Stimulated activated naive CD8-positive, alpha-beta T cell treated with anti-CD3 and anti-CD28 coated beads, Interleukin-15, Interleukin-2, amounts not matched to agents 100 ng/mL and 50 ng/mL, for 24 hours (primary cell): ENCODE results near the gene ACADS.

Experiments
- H3K27ac Mint-ChIP-seq: one replicate; pipeline ENCODE4 v1.8.0; 2021; ENCODE audit warnings: mild to moderate bottlenecking, mixed read lengths
- H3K27me3 Mint-ChIP-seq: one replicate; pipeline ENCODE4 v1.8.0; 2021; ENCODE audit warnings: mixed read lengths
- H3K36me3 Mint-ChIP-seq: one replicate; pipeline ENCODE4 v1.8.0; 2021; ENCODE audit warnings: low read depth, mixed read lengths
- H3K4me1 Mint-ChIP-seq: one replicate; pipeline ENCODE4 v1.8.0; 2021; ENCODE audit warnings: low read depth, mixed read lengths
- H3K4me3 Mint-ChIP-seq: one replicate; pipeline ENCODE4 v1.8.0; 2021; ENCODE audit warnings: mild to moderate bottlenecking, mixed read lengths
- H3K9me3 Mint-ChIP-seq: one replicate; pipeline ENCODE4 v1.8.0; 2021; ENCODE audit warnings: mixed read lengths

Gene ACADS

GRCh38 chr12:120692524-120693033, 33.0 kb upstream of the ACADS start:
- H3K36me3 Mint-ChIP-seq, result peaks cover 56% of the 10 kb centered on the region
- H3K27ac Mint-ChIP-seq, result peak overlapping the region; percentile 8
- no peaks in the 10 kb centered on the region for H3K27me3 Mint-ChIP-seq
- H3K9me3 Mint-ChIP-seq, result no peaks in the 10 kb centered on the region
- H3K4me1 Mint-ChIP-seq, result peaks cover 46% of the 10 kb centered on the region
- no peak overlapping the region for H3K4me3 Mint-ChIP-seq

- H3K27ac Mint-ChIP-seq, result no peak overlapping the region
- H3K36me3 Mint-ChIP-seq, result peaks cover 55% of the 10 kb centered on the region
- peaks cover 34% of the 10 kb centered on the region for H3K4me1 Mint-ChIP-seq
These were observed 31.8 kb upstream of the ACADS start for GRCh38 chr12:120693848-120694247.

GRCh38 chr12:120696626-120697025, 29.0 kb upstream of the ACADS start:
- Mint-ChIP-seq H3K4me1 (peaks cover 8% of the 10 kb centered on the region), H3K36me3 (peaks cover 70% of the 10 kb centered on the region)

More at GRCh38 chr12:120693848-120694247, 31.8 kb upstream of the ACADS start:
- Mint-ChIP-seq H3K4me3 (no peak overlapping the region), H3K27me3 (no peaks in the 10 kb centered on the region), H3K9me3 (no peaks in the 10 kb centered on the region)

GRCh38 chr12:120697344-120697743, 28.3 kb upstream of the ACADS start:
- Mint-ChIP-seq H3K4me1 (peaks cover 3% of the 10 kb centered on the region), H3K4me3 (no peak overlapping the region), H3K36me3 (peaks cover 77% of the 10 kb centered on the region), H3K9me3 (no peaks in the 10 kb centered on the region), H3K27ac (no peak overlapping the region), H3K27me3 (no peaks in the 10 kb centered on the region)

More at GRCh38 chr12:120696626-120697025, 29.0 kb upstream of the ACADS start:
- Mint-ChIP-seq H3K9me3 (no peaks in the 10 kb centered on the region), H3K27me3 (no peaks in the 10 kb centered on the region), H3K27ac (no peak overlapping the region), H3K4me3 (no peak overlapping the region)

- Mint-ChIP-seq H3K9me3 (no peaks in the 10 kb centered on the region), H3K27ac (no peak overlapping the region), H3K36me3 (peaks cover 78% of the 10 kb centered on the region), H3K27me3 (no peaks in the 10 kb centered on the region), H3K4me1 (no peaks in the 10 kb centered on the region), H3K4me3 (no peak overlapping the region)
These were observed 27.0 kb upstream of the ACADS start for GRCh38 chr12:120698665-120699064.

GRCh38 chr12:120699553-120699952, 26.1 kb upstream of the ACADS start:
- Mint-ChIP-seq H3K36me3 (peaks cover 69% of the 10 kb centered on the region), H3K27ac (no peak overlapping the region), H3K4me1 (no peaks in the 10 kb centered on the region), H3K4me3 (no peak overlapping the region), H3K9me3 (no peaks in the 10 kb centered on the region), H3K27me3 (no peaks in the 10 kb centered on the region)

- Mint-ChIP-seq H3K9me3 (no peaks in the 10 kb centered on the region), H3K36me3 (peaks cover 61% of the 10 kb centered on the region), H3K4me1 (no peaks in the 10 kb centered on the region), H3K27ac (no peak overlapping the region), H3K27me3 (no peaks in the 10 kb centered on the region), H3K4me3 (no peak overlapping the region)
These were observed 24.7 kb upstream of the ACADS start for GRCh38 chr12:120700886-120701285.

GRCh38 chr12:120702637-120703036, 23.0 kb upstream of the ACADS start:
- Mint-ChIP-seq H3K27me3 (no peaks in the 10 kb centered on the region), H3K9me3 (no peaks in the 10 kb centered on the region), H3K27ac (no peak overlapping the region), H3K36me3 (peaks cover 44% of the 10 kb centered on the region), H3K4me3 (no peak overlapping the region), H3K4me1 (no peaks in the 10 kb centered on the region)

- Mint-ChIP-seq H3K4me1 (no peaks in the 10 kb centered on the region), H3K27ac (no peak overlapping the region), H3K9me3 (no peaks in the 10 kb centered on the region), H3K4me3 (no peak overlapping the region), H3K36me3 (peaks cover 43% of the 10 kb centered on the region), H3K27me3 (no peaks in the 10 kb centered on the region)
These were observed 22.2 kb upstream of the ACADS start for GRCh38 chr12:120703311-120703942.

GRCh38 chr12:120705618-120706017, 20.0 kb upstream of the ACADS start:
- H3K27me3 Mint-ChIP-seq, result no peaks in the 10 kb centered on the region
- no peak overlapping the region for H3K4me3 Mint-ChIP-seq
- H3K4me1 Mint-ChIP-seq, result peaks cover 5% of the 10 kb centered on the region
- H3K36me3 Mint-ChIP-seq, result peaks cover 24% of the 10 kb centered on the region
- H3K9me3 Mint-ChIP-seq, result no peaks in the 10 kb centered on the region
- H3K27ac Mint-ChIP-seq, result no peak overlapping the region

GRCh38 chr12:120706029-120706428, 19.6 kb upstream of the ACADS start:
- Mint-ChIP-seq H3K27ac (no peak overlapping the region), H3K27me3 (no peaks in the 10 kb centered on the region), H3K4me1 (peaks cover 5% of the 10 kb centered on the region), H3K9me3 (no peaks in the 10 kb centered on the region), H3K36me3 (peaks cover 20% of the 10 kb centered on the region), H3K4me3 (no peak overlapping the region)

GRCh38 chr12:120708651-120709050, 17.0 kb upstream of the ACADS start:
- peaks cover 8% of the 10 kb centered on the region for H3K36me3 Mint-ChIP-seq
- H3K27me3 Mint-ChIP-seq, result no peaks in the 10 kb centered on the region
- no peak overlapping the region for H3K27ac Mint-ChIP-seq
- no peaks in the 10 kb centered on the region for H3K9me3 Mint-ChIP-seq
- peaks cover 26% of the 10 kb centered on the region for H3K4me1 Mint-ChIP-seq
- no peak overlapping the region for H3K4me3 Mint-ChIP-seq

- H3K27me3 Mint-ChIP-seq, result no peaks in the 10 kb centered on the region
- peak within 1 kb of the TSS; percentile 82 for H3K27ac Mint-ChIP-seq
- peaks cover 19% of the 10 kb centered on the region for H3K36me3 Mint-ChIP-seq
- no peaks in the 10 kb centered on the region for H3K9me3 Mint-ChIP-seq
- peak within 1 kb of the TSS; percentile 91 for H3K4me3 Mint-ChIP-seq
- peaks cover 31% of the 10 kb centered on the region for H3K4me1 Mint-ChIP-seq
These were observed 15.4 kb upstream of the ACADS start, which contains the start of gene UNC119B for GRCh38 chr12:120710031-120710804. Gene UNC119B, plus strand, starts transcription at chr12:120710458. Its CDS starts 17 bp downstream, at chr12:120710475.

GRCh38 chr12:120710805-120711296, 14.8 kb upstream of the ACADS start:
- Mint-ChIP-seq H3K27me3 (no peaks in the 10 kb centered on the region), H3K27ac (peak overlapping the region; percentile 82), H3K9me3 (no peaks in the 10 kb centered on the region), H3K36me3 (peaks cover 23% of the 10 kb centered on the region), H3K4me1 (peaks cover 31% of the 10 kb centered on the region), H3K4me3 (peak overlapping the region; percentile 91)

GRCh38 chr12:120711411-120711810, 14.2 kb upstream of the ACADS start:
- H3K4me1 Mint-ChIP-seq, result peaks cover 33% of the 10 kb centered on the region

More at GRCh38 chr12:120711411-120711810, 14.2 kb upstream of the ACADS start:
- peak overlapping the region; percentile 91 for H3K4me3 Mint-ChIP-seq
- peaks cover 28% of the 10 kb centered on the region for H3K36me3 Mint-ChIP-seq
- H3K9me3 Mint-ChIP-seq, result no peaks in the 10 kb centered on the region
- no peaks in the 10 kb centered on the region for H3K27me3 Mint-ChIP-seq
- H3K27ac Mint-ChIP-seq, result peak overlapping the region; percentile 82
